HG03139 (cell line): ENCODE data around the gene BIRC5.

Experiments
- ATAC-seq: cut with Tn5 transposase; IDR thresholded peaks from one replicate; pipeline ENCODE4 v1.9.1; 2021; ENCODE audit not compliant: unreplicated experiment

Gene BIRC5

GRCh38 chr17:78255029-78255656 is 41.1 kb downstream of the BIRC5 start:
- no peak for ATAC-seq

DNA sequence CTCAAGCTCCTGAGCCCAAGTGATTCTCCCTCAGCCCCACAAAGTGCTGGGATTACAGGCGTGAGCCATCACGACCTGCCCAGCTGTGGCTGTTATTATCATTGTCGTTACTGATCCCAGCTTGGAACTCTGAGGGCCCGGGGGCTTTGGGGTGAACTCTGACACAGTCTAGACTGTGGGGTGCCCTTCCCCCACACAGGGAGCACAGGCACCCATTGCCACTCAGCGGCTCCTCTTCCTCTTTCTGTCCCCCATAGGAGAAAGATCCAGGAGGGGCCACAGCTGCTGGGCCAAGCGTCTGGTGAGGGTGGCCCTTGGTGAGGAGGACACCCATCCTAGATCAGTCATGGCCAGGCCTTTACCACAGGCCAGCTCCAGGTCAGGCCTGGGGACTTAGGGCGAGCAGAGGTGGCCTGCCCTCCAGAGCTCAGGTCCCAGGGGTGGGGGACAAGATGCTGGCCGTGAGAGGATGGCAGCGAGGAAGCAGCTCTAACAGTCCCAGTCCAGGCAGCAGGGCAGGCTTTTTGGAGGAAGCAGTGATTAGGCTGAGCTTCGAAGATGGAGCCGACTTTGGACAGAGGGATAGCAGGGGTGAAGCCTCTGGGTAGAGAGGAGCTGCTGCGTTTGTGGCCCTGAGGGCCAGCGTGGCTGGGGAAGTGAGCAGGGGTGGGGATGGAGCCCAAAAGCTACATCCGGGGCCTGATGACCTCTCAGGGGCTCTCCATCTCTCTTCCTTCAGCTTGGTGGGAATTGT is 42.1 kb downstream of the BIRC5 start:
- ATAC-seq = no peak

- ATAC-seq = no peak
Measured at GRCh38 chr17:78256707-78257591, 42.9 kb downstream of the BIRC5 start.

DNA sequence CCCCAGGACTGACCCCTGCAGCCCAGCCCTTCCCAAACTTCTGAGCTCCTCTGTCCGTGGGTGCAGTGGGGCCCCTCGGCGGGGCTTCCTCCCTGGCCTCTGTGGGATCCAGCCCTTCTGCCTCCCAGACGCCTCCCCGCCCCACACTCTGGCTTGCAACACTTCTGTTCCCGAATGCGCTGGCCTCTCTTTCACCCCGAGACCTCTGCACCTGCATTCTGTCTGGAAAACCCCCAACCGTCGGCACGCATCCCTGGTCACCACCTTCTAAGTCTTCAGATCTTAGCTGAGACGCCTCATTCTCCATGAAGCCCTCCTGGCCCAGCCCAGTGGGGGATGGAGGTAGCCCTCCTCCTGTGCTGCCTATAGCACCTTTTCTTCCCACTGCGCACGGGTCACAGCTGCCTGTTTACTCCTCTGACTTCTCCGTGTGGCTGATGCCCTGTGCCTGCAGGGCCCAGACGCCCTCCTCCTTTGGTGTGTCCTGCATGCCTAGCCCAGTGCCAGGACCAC is 43.8 kb downstream of the BIRC5 start:
- ATAC-seq = no peak

DNA sequence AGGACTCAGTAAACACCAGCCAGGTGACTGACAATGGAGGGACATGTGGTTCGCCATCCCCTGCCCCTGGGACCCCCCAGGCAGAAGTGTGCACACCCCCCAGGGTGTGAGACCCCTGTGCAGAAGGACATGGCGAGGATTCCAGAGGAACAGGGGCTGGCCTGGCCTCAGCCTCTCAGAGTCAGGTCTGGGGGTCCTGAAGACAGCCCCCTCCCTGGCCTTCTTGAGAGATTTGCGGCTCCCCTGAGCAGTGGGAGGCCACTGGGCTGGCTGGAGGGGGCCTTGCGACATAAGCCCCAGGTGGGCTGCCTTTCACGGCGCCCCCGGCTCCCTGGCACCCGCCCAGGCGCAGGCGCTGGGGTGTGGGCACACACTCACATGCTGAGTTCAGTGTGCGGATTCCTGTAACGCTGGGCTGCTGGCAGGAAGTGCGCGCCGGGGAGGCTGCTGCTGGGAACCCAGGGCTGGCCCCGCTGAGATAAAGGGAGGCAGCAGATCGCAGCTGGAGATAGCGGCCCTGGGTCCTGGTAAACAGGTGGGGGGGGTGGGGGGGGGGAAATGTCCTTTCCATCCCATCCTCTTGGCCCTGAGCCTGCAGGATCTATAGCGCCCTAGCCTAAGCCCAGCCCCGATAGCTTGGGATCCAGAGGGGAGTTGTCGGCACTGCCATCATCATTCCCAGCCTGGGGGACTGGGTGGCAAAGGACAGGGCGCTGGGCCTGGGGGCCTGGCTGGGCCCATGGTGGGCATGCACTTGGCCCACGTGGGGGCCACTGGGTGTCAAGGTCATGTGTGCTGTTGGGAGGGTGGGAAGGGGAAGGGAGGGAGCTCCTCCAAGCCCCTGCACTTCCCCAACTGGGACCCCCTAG is 44.5 kb downstream of the BIRC5 start:
- no peak for ATAC-seq

DNA sequence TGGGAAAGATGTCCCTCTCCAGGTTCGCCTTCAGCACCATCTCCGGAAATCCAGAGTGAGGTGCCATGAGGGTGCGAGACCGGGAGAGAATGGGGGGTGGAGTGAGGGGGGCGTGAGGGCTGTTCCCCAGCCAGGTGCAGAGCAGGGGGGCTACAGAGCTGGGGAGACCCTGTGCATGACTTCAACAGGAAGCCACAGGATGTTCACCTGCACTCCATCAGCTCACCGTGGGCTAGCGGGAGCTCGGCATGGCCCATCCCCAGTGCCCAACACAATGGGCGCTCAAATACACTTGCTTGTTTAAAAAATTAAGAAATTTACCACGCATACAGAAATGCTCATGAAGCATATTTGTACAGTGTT is 45.1 kb downstream of the BIRC5 start:
- no peak for ATAC-seq

GRCh38 chr17:78263063-78263735 is 49.1 kb downstream of the BIRC5 start:
- no peak for ATAC-seq

- ATAC-seq = no peak
Measured at GRCh38 chr17:78263736-78264340, 49.8 kb downstream of the BIRC5 start.

DNA sequence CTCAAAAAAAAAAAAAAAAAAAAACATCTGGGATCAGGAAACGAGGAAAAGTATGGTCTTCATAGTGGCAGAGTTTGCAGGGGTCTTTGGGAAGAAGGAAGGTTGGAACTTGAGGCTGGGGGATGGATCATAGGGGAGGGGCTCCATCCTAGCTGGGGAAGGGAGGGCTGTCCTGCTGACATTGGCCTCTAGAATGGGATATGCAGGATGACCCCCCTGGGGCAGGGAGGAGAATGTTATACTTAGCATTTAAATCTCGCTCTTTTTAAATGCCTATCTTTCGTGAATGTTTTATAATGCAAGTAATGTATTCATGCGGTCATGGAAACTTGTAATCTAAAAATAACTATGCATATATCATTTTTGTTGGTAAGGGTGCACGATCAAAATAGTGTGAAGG is 50.5 kb downstream of the BIRC5 start:
- ATAC-seq = no peak

GRCh38 chr17:78265121-78265520 is 51.1 kb downstream of the BIRC5 start:
- no peak for ATAC-seq

DNA sequence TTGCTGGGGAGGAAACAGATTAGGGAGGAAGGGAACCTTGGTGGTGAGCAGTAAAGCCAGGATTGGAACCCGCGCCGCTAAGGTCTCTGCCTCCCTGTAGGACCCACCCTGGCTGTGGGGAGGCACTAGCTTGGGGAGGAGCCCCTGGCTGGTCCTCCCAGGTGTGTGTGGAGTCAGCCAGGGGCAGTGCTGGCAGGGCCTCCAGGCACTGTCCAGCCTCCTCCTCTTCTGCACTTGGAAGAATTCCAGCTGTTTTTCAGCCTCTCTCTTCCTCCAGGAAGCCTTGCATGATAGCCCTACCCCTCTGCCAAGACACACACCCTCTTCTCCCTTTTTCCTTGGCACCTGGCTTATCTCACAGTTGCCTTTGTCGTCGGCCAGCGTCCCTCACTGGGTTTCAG is 52.2 kb downstream of the BIRC5 start:
- no peak for ATAC-seq

DNA sequence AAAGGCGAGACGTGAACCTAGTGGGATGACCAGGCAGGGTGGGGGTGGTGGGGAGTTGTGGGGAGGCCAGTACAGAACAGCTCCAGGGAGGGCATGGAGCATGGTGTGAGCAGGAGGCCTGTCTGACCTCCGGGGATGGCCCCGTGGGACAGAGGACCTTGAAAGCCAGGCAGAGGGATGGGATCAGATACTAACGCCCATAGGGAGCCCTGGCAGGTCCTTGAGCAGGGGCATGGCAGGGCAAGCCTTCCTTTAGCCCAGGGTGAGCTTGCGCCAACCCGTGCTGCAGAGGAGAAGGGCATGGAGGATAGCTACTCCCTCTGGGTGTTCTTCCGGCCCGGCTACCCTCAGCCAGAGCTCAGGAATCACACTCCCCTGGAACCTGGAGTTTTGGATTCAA is 52.7 kb downstream of the BIRC5 start:
- ATAC-seq = no peak

- no peak for ATAC-seq
Measured at GRCh38 chr17:78267253-78268073, 53.4 kb downstream of the BIRC5 start.

GRCh38 chr17:78268191-78268874 is 54.3 kb downstream of the BIRC5 start:
- no peak for ATAC-seq

- no peak for ATAC-seq
Measured at GRCh38 chr17:78268951-78269905, 55.2 kb downstream of the BIRC5 start.

DNA sequence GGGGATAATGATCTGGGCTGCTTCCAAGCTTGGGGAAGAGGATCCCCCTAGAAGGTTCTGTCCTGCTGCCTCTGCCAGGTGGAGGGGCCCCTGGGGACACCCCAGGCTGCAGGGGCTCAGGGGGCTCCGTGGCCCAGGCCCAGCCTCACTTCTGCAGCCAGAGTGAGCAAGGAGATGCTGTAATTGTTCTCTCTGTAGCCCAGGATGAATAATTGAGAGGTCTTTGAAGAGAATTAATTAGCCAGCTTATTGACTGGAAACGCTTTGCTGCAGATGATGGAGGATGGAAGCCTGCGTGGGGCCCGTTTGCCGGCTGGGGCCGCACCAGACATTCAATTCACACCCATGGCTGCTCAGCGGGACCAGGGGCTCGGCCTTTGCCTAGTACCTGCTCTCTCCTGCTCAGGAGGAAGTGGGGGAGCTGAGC is 55.9 kb downstream of the BIRC5 start:
- ATAC-seq = no peak
